Naive thymus-derived CD4-positive, alpha-beta T cell (primary cell): ENCODE data around the gene PDE4D. TPM values are rescaled to one million over a fixed set of nuclear protein-coding genes. Genes with fewer than 3 reads are reported as not detected.
"Not testable (repeated sequence)": the region's sequence is repeated elsewhere in the genome, so short reads cannot be mapped to it uniquely, and the experiment has no call there.

Experiments used
- ATAC-seq: fragments of 150-1000 bp; cut with Tn5 transposase; 2 replicates; pipeline ENCODE4 v1.10.0; 2021; ENCODE audit warnings: mild to moderate bottlenecking, moderate library complexity
- CTCF ChIA-PET: fragments of 350-600 bp; sonication (Branson Sonifier 250); formaldehyde crosslinking; loops from one replicate; lab custom pipeline; 2021; ENCODE audit warnings: antibody characterized with exemption; lab: Charles Lee
- POLR2A ChIA-PET: fragments of 350-600 bp; sonication (Branson Sonifier 250); formaldehyde crosslinking; loops from one replicate; lab custom pipeline; 2021; ENCODE audit warnings: antibody characterized with exemption, inconsistent platforms; lab: Charles Lee
- DNase-seq, 9 donors: peaks; one replicate each; pipeline versions ENCODE4 v3.0.0 to v3.0.0-alpha.2; 2020 to 2022; ENCODE audit warnings: mixed read lengths in 1 of 9
- H3K27ac ChIP-seq: one replicate; pipeline ENCODE4 v1.7.0; 2013; ENCODE audit warnings: mild to moderate bottlenecking, low read depth, low read length, moderate library complexity
- H3K27me3 ChIP-seq, 2 donors: one replicate each; pipeline ENCODE4 v1.7.0; 2013; ENCODE audit warnings: low read length in 2 of 2, mild to moderate bottlenecking in 2 of 2, moderate library complexity in 2 of 2; ENCODE audit not compliant: control insufficient read depth in 2 of 2, insufficient read depth in 2 of 2
- H3K36me3 ChIP-seq, 3 experiments: 1 replicate in 2 of 3; 2 replicates in 1 of 3; pipeline ENCODE4 v1.7.0; 2013; ENCODE audit warnings: low read length in 3 of 3, mild to moderate bottlenecking in 3 of 3, moderate library complexity in 1 of 3; ENCODE audit not compliant: insufficient read depth in 3 of 3, control insufficient read depth in 2 of 3
- H3K4me1 ChIP-seq, 2 donors: one replicate each; pipeline ENCODE4 v1.7.0; 2013; ENCODE audit warnings: low read length in 2 of 2, mild to moderate bottlenecking in 2 of 2, moderate library complexity in 1 of 2; ENCODE audit not compliant: control insufficient read depth in 2 of 2, insufficient read depth in 2 of 2
- H3K4me3 ChIP-seq: 2 replicates; pipeline ENCODE4 v1.7.0; 2013; ENCODE audit warnings: mild to moderate bottlenecking, low read length
- H3K9me3 ChIP-seq, 3 experiments: 1 replicate in 2 of 3; 2 replicates in 1 of 3; pipeline ENCODE4 v1.7.0; 2013; ENCODE audit warnings: low read length in 3 of 3; ENCODE audit not compliant: control insufficient read depth in 2 of 3
- H3K27ac Mint-ChIP-seq, 9 donors: one replicate each; pipeline ENCODE4 v1.8.0; 2020 to 2022; ENCODE audit warnings: mixed read lengths in 9 of 9, mild to moderate bottlenecking in 8 of 9, moderate library complexity in 5 of 9, inconsistent platforms in 2 of 9
- H3K27me3 Mint-ChIP-seq, 5 donors: one replicate each; pipeline ENCODE4 v1.8.0; 2021 to 2022; ENCODE audit warnings: mixed read lengths in 5 of 5, mild to moderate bottlenecking in 1 of 5
- H3K36me3 Mint-ChIP-seq, 5 donors: one replicate each; pipeline ENCODE4 v1.8.0; 2020 to 2022; ENCODE audit warnings: mixed read lengths in 5 of 5, mild to moderate bottlenecking in 3 of 5, inconsistent platforms in 1 of 5
- H3K4me1 Mint-ChIP-seq, 7 donors: one replicate each; pipeline ENCODE4 v1.8.0; 2020 to 2022; ENCODE audit warnings: mixed read lengths in 7 of 7, mild to moderate bottlenecking in 3 of 7, inconsistent platforms in 1 of 7
- H3K4me3 Mint-ChIP-seq, 10 donors: one replicate each; pipeline ENCODE4 v1.8.0; 2020 to 2022; ENCODE audit warnings: mild to moderate bottlenecking in 10 of 10, mixed read lengths in 10 of 10, moderate library complexity in 6 of 10, inconsistent platforms in 2 of 10
- H3K9me3 Mint-ChIP-seq, 11 donors: one replicate each; pipeline ENCODE4 v1.8.0; 2020 to 2022; ENCODE audit warnings: mixed read lengths in 11 of 11, mild to moderate bottlenecking in 4 of 11, inconsistent platforms in 1 of 11, moderate library complexity in 1 of 11
- intact Hi-C, 2 donors: fragments of 100-400 bp; cut with micrococcal nuclease; formaldehyde crosslinking; loops; one replicate each; pipeline ENCODE4 v1.15.1; 2023
- polyA plus RNA-seq, 2 donors: library from polyadenylated mRNA; unstranded; fragments of 300-500 nt; fragmentation: Illumina TruSeq; gene quantifications; one replicate each; pipeline ENCODE4 v1.2.3, GENCODE V29; 2021
- total RNA-seq, 6 experiments: library from RNA in 5 of 6; stranded (reverse) in 5 of 6; gene quantifications; 1 replicate in 5 of 6; 2 replicates in 1 of 6; pipeline ENCODE4 v1.2.3 and lab custom pipeline; 2021 to 2026

The PDE4D gene
- total and polyA plus RNA-seq, 7 experiments from 2014 or later = 4.9 to 102 (median 38.8) TPM

DNA sequence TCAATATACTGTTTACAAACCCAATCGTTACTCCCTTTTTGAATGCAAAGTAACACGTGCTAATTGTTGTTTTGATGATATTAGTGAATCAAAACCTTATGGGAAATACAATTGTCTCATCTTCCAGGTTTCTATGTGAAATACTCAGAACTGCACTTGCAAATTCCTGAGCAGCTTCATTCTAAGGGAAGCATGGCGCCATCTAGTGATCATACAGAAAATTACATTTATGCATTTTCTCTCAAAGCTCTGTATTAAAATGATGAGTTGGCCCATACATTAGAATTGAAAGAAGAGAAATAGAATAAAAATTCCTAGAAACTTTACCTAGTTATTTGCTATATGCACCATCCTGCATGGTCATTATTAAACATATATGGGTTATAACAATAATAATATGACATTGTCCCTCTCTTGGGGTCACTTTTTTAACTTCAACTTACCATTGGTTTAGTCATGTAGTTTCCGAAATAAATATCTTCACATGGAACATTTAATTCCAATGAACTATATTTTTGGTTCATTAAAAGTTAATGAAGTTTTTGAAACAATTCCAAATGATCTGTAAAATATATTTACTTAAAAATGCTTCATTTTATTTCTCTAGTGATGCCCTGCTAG lies 220.0 kb downstream of the PDE4D start:
- Mint-ChIP-seq H3K27me3 (peaks cover under 1 to 20% (median 6%) of the 10 kb centered on the region in 5 donors), H3K9me3 (peaks cover 0 to 1% (median 0%) of the 10 kb centered on the region in 11 donors), H3K36me3 (no peaks in the 10 kb centered on the region), H3K4me3 (no peak overlapping the region), H3K27ac (no peak overlapping the region), H3K4me1 (peaks cover 0 to 5% (median 0%) of the 10 kb centered on the region in 7 donors)
- Histone ChIP-seq H3K9me3 (no peaks in the 10 kb centered on the region), H3K4me3 (no peak overlapping the region), H3K4me1 (no peaks in the 10 kb centered on the region), H3K27me3 (no peaks in the 10 kb centered on the region), H3K27ac (no peak overlapping the region), H3K36me3 (no peaks in the 10 kb centered on the region)
- ATAC-seq (peak; percentile 45), DNase-seq (peak in 5 of 9 donors; percentile 17 to 43 (median 27))
- intact Hi-C loops = loop anchor here (1.0 to 5.0 kb wide), 7 partner anchors 9 to 485 kb away; no protein-coding TSS in a partner anchor
- CTCF ChIA-PET = interaction anchor here (1.0 to 1.7 kb wide), 3 partner anchors 14 to 121 kb away, joined by 3 to 7 read pairs (median 3); no protein-coding TSS in a partner anchor
- POLR2A ChIA-PET = interaction anchor here (0.7 kb wide), 1 partner anchor 13 kb away, joined by 3 read pairs; no protein-coding TSS in a partner anchor

DNA sequence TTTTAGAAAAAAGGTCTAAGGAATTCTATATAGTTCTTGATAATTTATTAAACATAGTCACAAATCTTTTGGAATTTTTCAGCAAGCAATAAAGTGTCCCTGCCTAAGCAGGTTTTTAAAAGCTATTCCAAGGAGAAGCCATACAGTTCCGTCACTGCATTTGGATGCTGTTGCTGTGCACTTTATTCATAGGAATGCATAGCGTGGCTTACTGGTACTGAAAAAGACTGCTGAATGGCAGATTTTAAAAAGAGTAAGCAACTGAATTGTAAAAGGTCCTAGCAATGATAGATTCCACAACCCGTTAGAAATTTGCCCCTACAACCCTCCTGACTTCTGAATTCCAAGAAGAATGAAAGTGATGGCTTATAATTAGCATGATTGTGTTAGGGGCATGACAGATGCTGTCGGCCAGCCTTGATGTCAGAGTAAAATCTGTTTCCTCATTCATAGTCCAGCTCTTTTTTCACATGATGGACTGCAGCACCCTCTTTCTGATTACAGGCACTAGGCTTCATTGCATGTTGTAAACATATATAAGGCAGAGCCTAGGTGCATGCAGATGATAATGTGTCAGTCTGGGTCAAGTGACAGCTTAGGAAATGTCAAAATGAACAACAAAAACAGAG lies 227.0 kb downstream of the PDE4D start:
- ChIA-PET POLR2A (no interaction called here), CTCF (no interaction called here)
- ATAC-seq (no peak), DNase-seq (no peak)
- no peak overlapping the region for H3K4me3 ChIP-seq
- H3K9me3 ChIP-seq = no peaks in the 10 kb centered on the region
- no peak overlapping the region for H3K27ac Mint-ChIP-seq
- intact Hi-C loops = no loop called here
- H3K27ac ChIP-seq = no peak overlapping the region
- no peak overlapping the region for H3K4me3 Mint-ChIP-seq
- no peaks in the 10 kb centered on the region for H3K4me1 ChIP-seq
- H3K36me3 Mint-ChIP-seq = no peaks in the 10 kb centered on the region
- H3K27me3 Mint-ChIP-seq = peaks cover 0 to 10% (median 5%) of the 10 kb centered on the region in 5 donors
- no peaks in the 10 kb centered on the region for H3K36me3 ChIP-seq
- peaks cover 0 to 5% (median 0%) of the 10 kb centered on the region in 11 donors for H3K9me3 Mint-ChIP-seq
- peaks cover 0 to 13% (median 9%) of the 10 kb centered on the region in 7 donors for H3K4me1 Mint-ChIP-seq
- H3K27me3 ChIP-seq = no peaks in the 10 kb centered on the region

DNA sequence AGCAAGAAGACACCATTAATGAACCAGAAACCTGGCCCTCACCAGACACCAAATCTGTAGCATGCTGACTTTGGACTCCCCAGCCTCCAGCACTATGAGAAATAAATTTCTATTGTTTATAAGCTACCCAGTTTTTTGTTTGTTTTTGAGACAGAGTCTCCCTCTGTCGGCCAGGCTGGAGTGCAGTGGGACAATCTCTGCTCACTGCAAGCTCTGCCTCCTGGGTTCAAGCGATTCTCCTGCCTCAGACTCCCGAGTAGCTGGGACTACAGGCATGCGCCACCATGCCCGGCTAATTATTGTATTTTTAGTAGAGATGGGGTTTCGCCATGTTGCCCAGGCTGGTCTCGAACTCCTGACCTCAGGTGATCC lies 227.7 kb downstream of the PDE4D start:
- intact Hi-C loops, H3K36me3 Mint-ChIP-seq: not testable (repeated sequence)

DNA sequence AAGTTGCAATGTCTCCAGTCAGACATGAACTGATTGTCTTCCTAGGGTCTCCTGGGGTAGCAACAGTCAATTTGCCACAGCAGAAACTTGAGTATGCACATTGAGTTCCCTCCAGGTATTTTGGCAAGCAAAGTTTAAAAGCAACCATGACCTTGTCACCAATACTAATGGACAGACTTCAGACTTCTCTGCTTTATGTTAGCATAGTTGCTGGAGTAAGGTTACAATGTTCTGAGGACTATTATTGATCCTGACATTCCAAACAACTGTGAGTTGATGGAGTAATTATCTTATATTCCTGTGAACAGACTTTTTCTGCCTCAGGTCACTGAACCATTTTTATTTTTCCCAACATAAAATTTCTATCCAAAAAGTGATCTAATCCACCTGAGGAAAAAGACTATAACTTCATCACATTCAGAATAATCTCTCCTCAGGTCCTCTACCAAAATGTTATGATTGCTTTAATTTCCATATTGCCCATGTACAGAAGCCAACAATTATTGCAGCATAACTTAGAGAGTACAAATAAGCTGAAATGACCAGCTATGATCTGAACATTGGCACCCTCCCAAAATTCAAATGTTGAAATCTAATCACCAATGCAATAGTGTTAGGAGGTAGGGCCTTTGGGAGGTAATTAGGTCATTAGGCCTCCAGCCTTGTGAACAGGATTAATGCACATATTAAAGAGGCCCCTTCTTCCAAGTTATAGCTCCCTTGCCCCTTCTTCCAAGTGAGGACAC lies 228.3 kb downstream of the PDE4D start:
- H3K4me3 ChIP-seq = no peak overlapping the region
- no peak overlapping the region for H3K27ac ChIP-seq
- peaks cover 0 to 5% (median 4%) of the 10 kb centered on the region in 5 donors for H3K27me3 Mint-ChIP-seq
- CTCF ChIA-PET = interaction anchor here (0.6 kb wide), 1 partner anchor 13 kb away, joined by 3 read pairs; no protein-coding TSS in a partner anchor
- POLR2A ChIA-PET = no interaction called here
- no peaks in the 10 kb centered on the region for H3K36me3 Mint-ChIP-seq
- intact Hi-C loops = no loop called here
- DNase-seq (no peak), ATAC-seq (no peak)
- H3K9me3 ChIP-seq = no peaks in the 10 kb centered on the region
- H3K9me3 Mint-ChIP-seq = peaks cover 0 to 5% (median 0%) of the 10 kb centered on the region in 11 donors
- no peak overlapping the region for H3K27ac Mint-ChIP-seq
- no peaks in the 10 kb centered on the region for H3K27me3 ChIP-seq
- no peak overlapping the region for H3K4me3 Mint-ChIP-seq
- H3K36me3 ChIP-seq = no peaks in the 10 kb centered on the region
- H3K4me1 Mint-ChIP-seq = peaks cover 0 to 16% (median 11%) of the 10 kb centered on the region in 7 donors
- H3K4me1 ChIP-seq = no peaks in the 10 kb centered on the region

More for the DNA sequence above, 227.7 kb downstream of the PDE4D start:
- POLR2A ChIA-PET, H3K27ac ChIP-seq, H3K27ac Mint-ChIP-seq, ATAC-seq, H3K4me3 ChIP-seq, H3K4me3 Mint-ChIP-seq, H3K4me1 ChIP-seq, H3K27me3 ChIP-seq, DNase-seq, H3K36me3 ChIP-seq, H3K9me3 ChIP-seq, H3K9me3 Mint-ChIP-seq, H3K27me3 Mint-ChIP-seq: not testable (repeated sequence)
- CTCF ChIA-PET = interaction anchor here (0.6 kb wide), 1 partner anchor 14 kb away, joined by 3 read pairs; no protein-coding TSS in a partner anchor
- peaks cover 0 to 16% (median 11%) of the 10 kb centered on the region in 7 donors for H3K4me1 Mint-ChIP-seq

DNA sequence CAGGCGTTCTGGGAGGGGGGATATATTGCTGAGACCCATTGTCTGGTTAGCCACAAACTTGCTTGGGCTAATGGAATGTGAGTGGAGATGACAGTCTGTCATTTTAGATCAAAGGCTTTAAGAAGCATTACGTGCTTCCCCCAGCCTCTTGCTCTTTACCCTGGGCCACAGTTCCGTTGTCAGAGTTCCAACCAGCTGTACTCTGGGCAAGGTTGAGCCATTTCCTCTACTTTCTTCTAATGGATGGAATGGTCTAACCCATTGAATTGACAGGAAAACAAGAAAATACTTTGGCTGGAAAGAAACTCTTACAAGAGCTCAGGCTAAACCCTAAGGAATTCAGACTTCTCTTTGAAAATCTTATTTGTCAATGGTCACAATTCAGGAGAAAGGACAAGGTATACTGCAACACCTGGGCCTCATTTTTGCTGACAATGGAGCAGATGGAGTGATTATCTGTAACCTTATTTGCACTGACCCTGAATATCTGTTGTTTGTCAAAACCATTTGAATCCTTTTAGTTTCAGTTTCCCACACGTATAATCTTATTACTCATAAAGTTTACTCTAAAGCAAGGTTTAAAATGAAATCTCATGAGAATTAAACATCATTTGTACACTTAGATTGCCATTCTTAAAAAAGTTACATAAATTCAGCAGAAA lies 231.4 kb downstream of the PDE4D start:
- H3K9me3 Mint-ChIP-seq = no peaks in the 10 kb centered on the region
- DNase-seq = no peak
- ChIA-PET POLR2A (no interaction called here), CTCF (no interaction called here)
- peak overlapping the region in 6 of 10 donors; percentile 16 to 48 (median 38) for H3K4me3 Mint-ChIP-seq
- Histone ChIP-seq H3K27me3 (no peaks in the 10 kb centered on the region), H3K27ac (no peak overlapping the region), H3K36me3 (no peaks in the 10 kb centered on the region), H3K9me3 (no peaks in the 10 kb centered on the region), H3K4me3 (no peak overlapping the region), H3K4me1 (no peaks in the 10 kb centered on the region)
- intact Hi-C loops = no loop called here
- H3K4me1 Mint-ChIP-seq = peaks cover 0 to 16% (median 12%) of the 10 kb centered on the region in 7 donors
- no peaks in the 10 kb centered on the region for H3K36me3 Mint-ChIP-seq
- no peaks in the 10 kb centered on the region for H3K27me3 Mint-ChIP-seq
- no peak for ATAC-seq
- peak overlapping the region in 3 of 9 donors; percentile 15 to 55 (median 32) for H3K27ac Mint-ChIP-seq

DNA sequence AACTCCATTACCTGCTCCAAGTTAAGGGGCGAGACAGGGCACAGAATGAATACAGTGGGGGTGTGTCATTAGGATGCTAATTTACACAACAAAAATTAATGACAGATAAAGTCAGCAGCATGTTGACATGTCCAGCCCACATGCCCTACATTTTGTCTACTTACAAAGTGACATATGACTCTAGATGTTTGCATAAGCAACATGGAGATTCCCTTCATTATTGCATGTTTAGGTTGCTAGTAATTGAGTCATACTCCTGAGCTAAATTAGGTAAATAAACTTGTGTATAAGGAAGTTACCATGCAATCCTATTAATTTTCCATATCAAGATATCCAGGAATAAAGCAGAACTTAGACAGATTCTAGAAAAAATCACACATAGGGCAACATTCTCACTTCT lies 232.2 kb downstream of the PDE4D start:
- Histone ChIP-seq H3K4me1 (no peaks in the 10 kb centered on the region), H3K4me3 (no peak overlapping the region), H3K27ac (no peak overlapping the region), H3K9me3 (no peaks in the 10 kb centered on the region), H3K27me3 (no peaks in the 10 kb centered on the region), H3K36me3 (no peaks in the 10 kb centered on the region)
- peak overlapping the region in 2 of 9 donors; percentile 15 to 55 for H3K27ac Mint-ChIP-seq
- ChIA-PET POLR2A (no interaction called here), CTCF (interaction anchor here (0.7 kb wide), 1 partner anchor 55 kb away, joined by 4 read pairs; no protein-coding TSS in a partner anchor)
- peak overlapping the region in 1 of 10 donors; percentile 38 for H3K4me3 Mint-ChIP-seq
- H3K4me1 Mint-ChIP-seq = peaks cover 0 to 19% (median 12%) of the 10 kb centered on the region in 7 donors
- intact Hi-C loops = no loop called here
- H3K27me3 Mint-ChIP-seq = no peaks in the 10 kb centered on the region
- ATAC-seq = no peak
- no peak for DNase-seq
- H3K9me3 Mint-ChIP-seq = no peaks in the 10 kb centered on the region
- H3K36me3 Mint-ChIP-seq = no peaks in the 10 kb centered on the region
